ENCODE results near the gene CHRNB2. TPM values are rescaled to one million over a fixed set of nuclear protein-coding genes. Genes with fewer than 3 reads are reported as not detected.

The CHRNB2 gene
- total and polyA plus RNA-seq, 2 experiments from 2014 or later: 0.70 TPM; not detected in 1

DNA sequence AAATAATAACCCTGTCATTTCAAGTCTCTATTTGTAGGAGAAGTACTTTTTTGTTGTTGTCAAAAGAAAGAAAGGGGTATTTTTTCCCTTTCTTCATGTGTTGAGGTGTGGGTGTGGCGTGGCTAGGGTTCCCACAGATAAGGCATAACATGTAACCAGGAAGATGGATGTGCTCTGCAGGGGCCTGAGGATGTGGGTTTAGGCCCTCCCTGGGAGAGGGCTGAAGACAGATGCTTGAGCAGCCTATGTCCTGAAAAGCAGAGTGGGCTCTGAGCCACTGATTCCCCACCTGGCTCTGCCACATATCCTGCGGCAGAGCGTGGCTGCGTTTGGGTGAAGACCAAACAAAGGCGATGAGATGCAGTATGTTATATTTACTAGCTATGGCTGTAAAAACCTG is 54.3 kb downstream of the CHRNB2 start:
- TF ChIP-seq EZH2 (IDR thresholded peaks at IDR 0.05; ENCODE audit: borderline replicate concordance): no peak
- no peak for TF ChIP-seq EZH2phosphoT487 (IDR thresholded peaks at IDR 0.05; ENCODE audit: low read depth, severe bottlenecking, unreplicated experiment)
- TF ChIP-seq, protein P1, sequence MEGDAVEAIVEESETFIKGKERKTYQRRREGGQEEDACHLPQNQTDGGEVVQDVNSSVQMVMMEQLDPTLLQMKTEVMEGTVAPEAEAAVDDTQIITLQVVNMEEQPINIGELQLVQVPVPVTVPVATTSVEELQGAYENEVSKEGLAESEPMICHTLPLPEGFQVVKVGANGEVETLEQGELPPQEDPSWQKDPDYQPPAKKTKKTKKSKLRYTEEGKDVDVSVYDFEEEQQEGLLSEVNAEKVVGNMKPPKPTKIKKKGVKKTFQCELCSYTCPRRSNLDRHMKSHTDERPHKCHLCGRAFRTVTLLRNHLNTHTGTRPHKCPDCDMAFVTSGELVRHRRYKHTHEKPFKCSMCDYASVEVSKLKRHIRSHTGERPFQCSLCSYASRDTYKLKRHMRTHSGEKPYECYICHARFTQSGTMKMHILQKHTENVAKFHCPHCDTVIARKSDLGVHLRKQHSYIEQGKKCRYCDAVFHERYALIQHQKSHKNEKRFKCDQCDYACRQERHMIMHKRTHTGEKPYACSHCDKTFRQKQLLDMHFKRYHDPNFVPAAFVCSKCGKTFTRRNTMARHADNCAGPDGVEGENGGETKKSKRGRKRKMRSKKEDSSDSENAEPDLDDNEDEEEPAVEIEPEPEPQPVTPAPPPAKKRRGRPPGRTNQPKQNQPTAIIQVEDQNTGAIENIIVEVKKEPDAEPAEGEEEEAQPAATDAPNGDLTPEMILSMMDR (IDR thresholded peaks at IDR 0.05; ENCODE audit: poor library complexity): no peak
- WGBS (ENCODE audit: low lambda C conversion rate, missing lambda C conversion rate): 84% methylated on average over 5 of the region's 5 CpGs
- H4K20me1 ChIP-seq (ENCODE audit: insufficient read depth, poor library complexity, severe bottlenecking): peaks cover 38% of the 10 kb centered on the region

DNA sequence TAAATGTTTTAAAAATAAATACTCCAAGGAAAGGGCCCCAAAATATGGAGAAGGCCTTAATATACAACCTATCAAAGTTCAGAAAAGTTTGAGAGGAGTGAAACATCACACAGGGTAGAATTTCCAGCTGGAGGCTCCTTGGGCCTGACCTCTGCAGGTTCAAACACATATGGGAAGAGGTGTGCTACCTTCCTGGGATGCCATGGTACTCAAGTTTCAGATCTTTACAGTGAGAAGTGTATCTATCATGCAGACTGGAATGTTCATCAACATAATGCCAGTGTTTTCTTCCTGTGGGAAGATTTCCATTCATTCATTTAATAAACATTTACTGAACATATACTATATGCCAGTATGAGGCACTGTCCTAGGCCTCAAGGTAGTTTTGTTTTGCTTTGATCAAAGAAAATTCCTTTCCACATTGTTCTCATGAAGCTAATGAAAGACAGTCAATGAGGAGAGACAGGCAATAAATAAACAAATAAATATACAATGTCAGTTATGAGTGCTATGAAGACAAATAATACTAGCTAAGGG is 55.0 kb downstream of the CHRNB2 start:
- Histone ChIP-seq H4K20me1 (ENCODE audit: insufficient read depth, poor library complexity, severe bottlenecking) (peaks cover 31% of the 10 kb centered on the region), H3K27ac (no peak overlapping the region)

More for the DNA sequence above, 54.3 kb downstream of the CHRNB2 start:
- Histone ChIP-seq H3K27me3 (no peaks in the 10 kb centered on the region), H3K4me3 (no peak overlapping the region), H3K36me3 (replicated peaks; ENCODE audit: insufficient read depth, low read depth) (no peaks in the 10 kb centered on the region), H3K9me2 (replicated peaks; ENCODE audit: insufficient read depth) (no peaks in the 10 kb centered on the region), H3K4me1 (ENCODE audit: insufficient read depth) (peaks cover 8% of the 10 kb centered on the region), H3K4me2 (no peak overlapping the region), H3K27ac (no peak overlapping the region), H2AFZ (no peak overlapping the region), H3K9me3 (ENCODE audit: low read depth) (no peaks in the 10 kb centered on the region), H3K79me2 (peaks cover 100% of the 10 kb centered on the region)
- DNase-seq (ENCODE audit: low spot score): no peak

DNA sequence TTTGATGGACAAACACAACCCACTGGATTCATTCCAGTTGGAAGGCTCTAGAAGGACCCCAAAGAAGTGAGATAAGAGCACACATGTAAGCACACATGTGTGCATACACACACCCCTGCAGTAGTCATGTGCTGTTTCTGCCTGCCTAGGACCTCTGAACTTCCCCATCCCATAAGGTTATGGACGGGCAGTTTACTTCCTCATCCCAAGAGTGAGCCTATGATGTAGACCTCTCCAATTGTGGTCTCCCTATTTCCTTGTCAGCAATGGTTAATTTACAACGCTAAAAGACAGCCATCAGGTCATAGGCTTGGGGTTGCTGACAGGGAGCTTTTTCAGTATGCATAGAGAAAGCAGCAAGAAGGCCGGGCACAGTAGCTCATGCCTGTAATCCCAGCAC is 55.8 kb downstream of the CHRNB2 start:
- Histone ChIP-seq H3K9me3 (ENCODE audit: low read depth) (no peaks in the 10 kb centered on the region), H3K4me1 (ENCODE audit: insufficient read depth) (peaks cover 9% of the 10 kb centered on the region), H3K4me2 (no peak overlapping the region), H3K27me3 (no peaks in the 10 kb centered on the region), H3K27ac (no peak overlapping the region), H3K79me2 (peaks cover 92% of the 10 kb centered on the region), H3K4me3 (no peak overlapping the region), H3K36me3 (replicated peaks; ENCODE audit: insufficient read depth, low read depth) (no peaks in the 10 kb centered on the region), H2AFZ (no peak overlapping the region), H3K9me2 (replicated peaks; ENCODE audit: insufficient read depth) (no peaks in the 10 kb centered on the region), H4K20me1 (ENCODE audit: insufficient read depth, poor library complexity, severe bottlenecking) (peaks cover 23% of the 10 kb centered on the region)
- TF ChIP-seq EZH2 (IDR thresholded peaks at IDR 0.05; ENCODE audit: borderline replicate concordance) (no peak), EZH2phosphoT487 (IDR thresholded peaks at IDR 0.05; ENCODE audit: low read depth, severe bottlenecking, unreplicated experiment) (no peak)
- TF ChIP-seq, protein P1 (IDR thresholded peaks at IDR 0.05; ENCODE audit: poor library complexity): no peak
- WGBS (ENCODE audit: low lambda C conversion rate, missing lambda C conversion rate): 93% methylated on average over 3 of the region's 3 CpGs
- no peak for DNase-seq (ENCODE audit: low spot score)

More for the DNA sequence above, 55.0 kb downstream of the CHRNB2 start:
- no peak for DNase-seq (ENCODE audit: low spot score)
- TF ChIP-seq, protein P1 (IDR thresholded peaks at IDR 0.05; ENCODE audit: poor library complexity): no peak
- TF ChIP-seq EZH2phosphoT487 (IDR thresholded peaks at IDR 0.05; ENCODE audit: low read depth, severe bottlenecking, unreplicated experiment) (no peak), EZH2 (IDR thresholded peaks at IDR 0.05; ENCODE audit: borderline replicate concordance) (no peak)
- H3K27me3 ChIP-seq: no peaks in the 10 kb centered on the region
- no peaks in the 10 kb centered on the region for H3K9me3 ChIP-seq (ENCODE audit: low read depth)
- H3K79me2 ChIP-seq: peaks cover 100% of the 10 kb centered on the region
- peaks cover 9% of the 10 kb centered on the region for H3K4me1 ChIP-seq (ENCODE audit: insufficient read depth)
- H3K36me3 ChIP-seq (replicated peaks; ENCODE audit: insufficient read depth, low read depth): no peaks in the 10 kb centered on the region
- H3K9me2 ChIP-seq (replicated peaks; ENCODE audit: insufficient read depth): no peaks in the 10 kb centered on the region
- no peak overlapping the region for H2AFZ ChIP-seq
- H3K4me2 ChIP-seq: no peak overlapping the region
- no peak overlapping the region for H3K4me3 ChIP-seq
